Kidney epithelial cell (primary cell): ENCODE measurements around the gene ERCC2. TPM values are rescaled to one million over a fixed set of nuclear protein-coding genes. Genes with fewer than 3 reads are reported as not detected.

Source experiments
- DNase-seq: peaks from one replicate; pipeline ENCODE4 v3.0.0-alpha.2; 2010; ENCODE audit warnings: low read depth
- H3K27me3 ChIP-seq: 2 replicates; pipeline ENCODE4 v1.6.0; 2011; ENCODE audit warnings: low read length; ENCODE audit not compliant: control insufficient read depth, insufficient read depth
- H3K36me3 ChIP-seq: 2 replicates; pipeline ENCODE4 v1.5.1; 2011; ENCODE audit warnings: low read length; ENCODE audit not compliant: control insufficient read depth, insufficient read depth
- H3K4me3 ChIP-seq: 2 replicates; pipeline ENCODE4 v1.5.1; 2011; ENCODE audit warnings: low read depth, mild to moderate bottlenecking, control low read depth, low read length
- CTCF ChIP-seq: IDR thresholded peaks from 2 replicates; pipeline ENCODE4 v1.5.1; 2011; ENCODE audit warnings: mild to moderate bottlenecking, moderate library complexity, low read length, control low read depth, inconsistent platforms; ENCODE audit not compliant: insufficient read depth, poor library complexity, severe bottlenecking
- total RNA-seq: library from RNA; depleted of rRNA; stranded (reverse); fragments of >200 nt; gene quantifications from 2 replicates; pipeline ENCODE4 v1.2.3, GENCODE V29; 2015

The ERCC2 gene
- total RNA-seq, 1 donor from 2014 or later = 18.5 TPM

GRCh38 chr19:45358213-45358792 is 12.1 kb downstream of the ERCC2 start:
- Histone ChIP-seq H3K27me3 (no peaks in the 10 kb centered on the region), H3K36me3 (peaks cover 1% of the 10 kb centered on the region)
- TF ChIP-seq CTCF = no peak

GRCh38 chr19:45357445-45357783 is 13.0 kb downstream of the ERCC2 start:
- no peak for TF ChIP-seq CTCF
- Histone ChIP-seq H3K4me3 (no peak overlapping the region), H3K27me3 (no peaks in the 10 kb centered on the region), H3K36me3 (peaks cover 1% of the 10 kb centered on the region)
- no peak for DNase-seq

More at GRCh38 chr19:45358213-45358792, 12.1 kb downstream of the ERCC2 start:
- no peak for DNase-seq
- H3K4me3 ChIP-seq = no peak overlapping the region

- TF ChIP-seq CTCF = no peak
- no peak for DNase-seq
- peaks cover 1% of the 10 kb centered on the region for H3K36me3 ChIP-seq
- H3K4me3 ChIP-seq = no peak overlapping the region
- H3K27me3 ChIP-seq = no peaks in the 10 kb centered on the region
Measured at GRCh38 chr19:45356760-45357444, 13.5 kb downstream of the ERCC2 start.

GRCh38 chr19:45355910-45356309 is 14.5 kb downstream of the ERCC2 start:
- TF ChIP-seq CTCF = no peak
- Histone ChIP-seq H3K27me3 (no peaks in the 10 kb centered on the region), H3K4me3 (no peak overlapping the region), H3K36me3 (peaks cover 1% of the 10 kb centered on the region)
- DNase-seq = no peak

- H3K4me3 ChIP-seq = no peak overlapping the region
- no peaks in the 10 kb centered on the region for H3K27me3 ChIP-seq
- DNase-seq = no peak
- H3K36me3 ChIP-seq = peaks cover 1% of the 10 kb centered on the region
- TF ChIP-seq CTCF = no peak
Measured at GRCh38 chr19:45355402-45355801, 15.0 kb downstream of the ERCC2 start.
